Inflammatory macrophage (primary cell): ENCODE measurements around the gene CSNK1D.

Experiments used
- DNase-seq, 2 donors: peaks; one replicate each; pipeline ENCODE4 v3.0.0-alpha.2; 2020 to 2022

Gene CSNK1D

DNA sequence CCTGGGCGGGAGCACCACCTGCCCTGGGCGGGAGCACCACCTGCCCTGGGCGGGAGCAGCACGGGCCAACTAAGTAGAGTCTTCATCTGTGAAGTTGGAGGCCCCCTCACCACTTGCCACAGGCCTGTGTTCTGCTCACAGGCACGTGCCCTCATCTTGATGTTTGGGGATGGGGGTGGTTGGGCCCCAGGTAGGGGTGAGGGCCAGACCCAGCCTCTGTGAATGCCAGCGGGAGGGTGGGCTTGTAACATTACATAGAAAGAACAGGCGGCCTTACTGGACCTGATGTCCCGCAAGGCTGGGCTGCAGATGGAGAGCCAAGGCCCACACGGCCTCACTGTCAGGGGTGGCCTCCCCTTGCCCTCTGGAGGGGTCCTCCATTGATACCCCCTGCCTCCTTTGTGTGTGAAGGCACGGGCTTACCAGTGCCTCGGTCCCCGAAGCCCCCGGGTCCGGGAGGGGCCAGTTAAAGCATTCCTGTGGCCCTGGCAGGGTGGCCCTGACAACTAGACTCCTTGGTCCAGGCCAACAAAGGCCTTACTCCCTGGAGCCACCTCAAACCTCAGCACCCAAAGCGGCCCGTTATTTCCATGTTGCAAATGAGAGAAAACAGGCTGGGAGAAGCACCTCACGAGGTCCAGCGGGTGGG is 45.7 kb downstream of the CSNK1D start:
- DNase-seq: no peak

DNA sequence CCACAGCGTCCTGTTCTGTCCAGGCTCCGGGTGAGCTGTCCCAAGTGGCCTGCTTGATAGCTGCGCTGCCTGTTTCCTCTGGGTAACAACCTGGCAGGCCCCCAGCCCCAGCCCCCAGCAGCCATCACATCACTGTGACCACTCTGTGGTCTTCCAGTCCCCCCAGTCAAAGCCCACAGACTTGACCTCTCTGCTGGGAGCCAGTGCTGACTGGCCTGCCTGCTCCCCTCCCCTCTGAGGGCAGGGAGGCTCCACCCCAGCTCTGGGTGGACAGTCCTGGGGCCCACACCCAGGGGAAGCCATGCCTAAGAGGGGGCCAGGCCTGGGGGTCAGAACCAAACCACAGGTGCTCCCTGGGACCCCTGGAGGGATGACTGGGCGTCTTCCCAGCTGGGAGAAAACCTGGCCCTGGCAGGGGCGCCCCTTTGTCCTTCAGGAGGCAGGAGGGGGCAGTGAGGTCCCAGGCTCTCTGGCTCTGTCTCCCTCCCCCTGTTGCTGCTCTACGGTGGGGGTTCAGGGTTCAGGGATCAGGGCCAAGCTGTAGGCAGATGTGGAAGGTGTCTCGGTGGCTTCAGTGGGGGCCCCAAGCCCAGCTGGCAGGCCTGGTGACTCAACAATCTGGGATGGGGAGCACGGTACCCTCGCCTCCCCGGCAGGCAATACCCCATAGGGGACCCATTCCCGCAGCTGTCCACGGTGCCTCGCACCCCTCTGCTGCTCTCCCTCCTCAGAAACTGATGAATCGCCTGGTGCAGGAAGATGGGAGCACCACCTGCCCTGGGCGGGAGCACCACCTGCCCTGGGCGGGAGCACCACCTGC is 46.5 kb downstream of the CSNK1D start:
- no peak for DNase-seq

DNA sequence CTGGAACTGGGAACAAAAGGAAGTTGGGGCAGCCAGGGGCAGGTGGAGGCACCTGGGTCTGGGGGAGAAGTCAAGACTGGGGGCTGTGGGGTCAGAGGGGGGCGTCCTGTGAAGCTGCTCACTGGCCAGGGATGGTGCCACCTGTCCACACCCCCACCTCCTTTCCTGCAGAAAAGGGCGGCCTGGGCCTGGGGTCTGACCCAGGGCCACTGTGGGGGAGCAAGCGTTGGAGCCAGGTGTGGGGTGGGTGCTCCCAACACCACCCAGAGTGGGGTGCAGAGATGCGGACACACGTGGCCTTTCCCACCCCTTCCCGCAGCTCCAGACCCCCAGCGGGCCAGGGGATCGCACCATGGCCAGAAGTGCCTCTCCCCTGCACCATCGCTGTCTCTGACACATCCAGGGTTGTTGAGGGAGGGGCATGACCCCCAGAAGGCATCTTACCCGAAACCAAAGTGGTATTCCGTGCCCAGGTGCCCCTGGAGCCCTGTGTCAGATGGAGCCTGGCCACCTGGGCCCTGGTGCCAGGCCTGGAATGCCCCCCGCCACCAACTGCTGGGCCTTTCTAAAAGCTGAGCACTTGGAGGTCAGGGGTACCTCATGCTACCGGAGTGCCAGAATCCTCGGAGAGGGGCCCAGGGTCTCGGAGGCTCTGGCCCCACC is 47.2 kb downstream of the CSNK1D start:
- no peak for DNase-seq

DNA sequence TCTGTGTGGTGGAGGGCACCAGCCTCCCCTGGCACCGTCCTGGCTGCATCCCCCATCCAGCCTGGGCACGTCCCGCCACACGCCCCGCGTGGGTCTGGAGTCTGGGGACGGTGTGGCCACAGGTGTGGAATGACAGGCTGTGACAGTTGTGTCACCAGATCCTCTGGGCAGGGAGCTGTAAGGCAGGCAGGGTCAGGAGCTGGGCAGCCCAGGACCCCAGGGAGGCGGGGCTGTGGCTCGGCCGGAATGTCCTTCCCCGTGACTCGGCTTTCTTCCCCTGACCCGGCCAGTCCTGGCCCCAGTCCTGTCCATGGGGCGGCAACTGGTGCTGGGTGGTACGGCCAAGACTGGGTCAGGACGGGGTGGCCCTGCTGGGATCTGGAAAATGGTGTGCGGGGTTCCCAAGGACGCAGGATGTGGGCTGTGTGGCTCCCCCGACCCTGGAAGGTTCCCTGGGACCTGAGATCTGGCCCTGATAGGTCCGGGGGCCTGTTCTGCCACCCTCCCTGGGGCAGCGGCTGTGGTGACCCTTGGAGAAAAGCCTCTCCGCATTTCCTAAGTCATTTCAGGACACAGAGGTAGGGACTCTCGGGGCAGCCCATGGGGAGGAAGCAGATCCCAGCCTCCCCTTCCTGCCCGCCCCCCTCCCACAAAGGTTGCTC is 48.0 kb downstream of the CSNK1D start:
- no peak for DNase-seq

DNA sequence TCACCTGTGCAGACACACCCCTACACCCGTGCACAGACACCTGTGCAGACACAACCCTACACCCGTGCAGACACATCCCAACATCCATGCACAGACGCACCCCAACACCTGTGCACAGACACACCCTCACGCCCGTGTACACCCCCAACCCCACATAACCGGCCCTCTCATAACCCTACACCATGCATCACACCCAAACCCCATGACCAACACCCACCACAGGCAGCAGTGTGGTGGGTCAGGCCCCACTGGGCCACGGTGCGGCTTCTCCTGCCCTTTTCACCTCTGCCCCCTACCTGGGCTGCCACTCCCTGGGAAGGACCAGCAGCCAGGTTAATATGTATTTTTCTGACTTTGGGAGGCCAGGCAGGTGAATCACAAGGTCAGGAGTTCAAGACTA is 48.8 kb downstream of the CSNK1D start:
- no peak for DNase-seq

DNA sequence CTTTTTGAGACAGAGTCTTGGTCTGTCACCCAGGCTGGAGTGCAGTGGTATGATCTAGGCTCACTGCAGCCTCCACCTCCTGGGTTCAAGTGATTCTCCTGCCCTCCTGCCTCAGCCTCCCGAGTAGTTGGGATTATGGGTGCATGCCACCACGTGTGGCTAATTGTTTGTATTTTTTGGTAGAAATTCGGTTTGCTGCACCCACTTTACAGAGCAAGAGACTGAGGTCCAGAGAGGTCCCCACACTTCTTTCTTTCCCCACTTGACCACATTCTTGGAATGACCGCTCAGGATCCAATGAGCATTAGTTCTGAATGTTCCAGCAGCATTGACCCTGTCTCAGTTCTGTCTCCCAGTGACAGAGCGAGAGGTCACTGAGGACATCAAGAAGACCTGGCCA is 50.0 kb downstream of the CSNK1D start:
- DNase-seq: no peak

DNA sequence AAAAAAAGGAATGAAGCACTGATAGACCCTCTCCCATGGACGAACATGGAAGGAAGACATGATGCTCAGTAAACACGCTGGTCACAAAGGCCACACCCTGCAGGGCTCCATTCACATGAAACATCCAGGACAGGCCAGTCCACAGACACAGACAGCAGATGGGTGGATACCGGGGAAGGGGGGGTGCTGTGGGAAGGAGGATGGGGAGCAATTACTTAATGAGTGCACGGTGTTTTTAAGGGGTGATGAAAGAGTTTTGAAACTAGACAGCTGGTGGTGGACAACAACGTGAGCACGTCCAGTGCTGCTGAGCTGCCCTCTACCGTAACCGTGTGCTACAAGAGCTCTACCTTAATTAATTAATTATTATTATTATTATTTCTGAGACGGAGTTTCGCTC is 50.7 kb downstream of the CSNK1D start:
- DNase-seq: peak; percentile 48 to 49

DNA sequence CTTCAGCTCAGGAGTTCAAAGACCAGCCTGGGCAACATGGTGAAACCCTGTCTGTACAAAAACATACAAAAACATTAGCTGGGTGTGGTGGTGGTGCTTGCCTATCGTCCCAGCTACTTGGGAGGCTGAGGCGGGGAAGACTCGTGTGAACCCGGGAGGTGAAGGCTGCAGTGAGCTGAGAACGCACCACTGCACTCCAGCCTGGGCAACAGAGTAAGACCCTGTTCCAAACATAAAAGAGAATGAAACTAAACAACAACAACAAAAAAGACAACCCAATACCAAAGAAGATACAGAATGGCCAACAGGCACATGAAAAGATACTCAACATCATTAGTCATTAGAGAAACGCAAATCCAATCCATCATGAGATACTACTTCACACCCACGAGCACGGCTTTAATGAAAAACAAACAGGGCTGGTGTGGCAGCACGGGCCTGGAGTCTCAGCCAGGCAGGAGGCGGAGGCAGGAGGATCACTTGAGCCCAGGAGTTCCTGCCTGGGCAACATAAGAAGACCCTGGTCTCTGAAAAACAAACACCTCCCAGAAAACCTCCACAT is 52.1 kb downstream of the CSNK1D start:
- no peak for DNase-seq

DNA sequence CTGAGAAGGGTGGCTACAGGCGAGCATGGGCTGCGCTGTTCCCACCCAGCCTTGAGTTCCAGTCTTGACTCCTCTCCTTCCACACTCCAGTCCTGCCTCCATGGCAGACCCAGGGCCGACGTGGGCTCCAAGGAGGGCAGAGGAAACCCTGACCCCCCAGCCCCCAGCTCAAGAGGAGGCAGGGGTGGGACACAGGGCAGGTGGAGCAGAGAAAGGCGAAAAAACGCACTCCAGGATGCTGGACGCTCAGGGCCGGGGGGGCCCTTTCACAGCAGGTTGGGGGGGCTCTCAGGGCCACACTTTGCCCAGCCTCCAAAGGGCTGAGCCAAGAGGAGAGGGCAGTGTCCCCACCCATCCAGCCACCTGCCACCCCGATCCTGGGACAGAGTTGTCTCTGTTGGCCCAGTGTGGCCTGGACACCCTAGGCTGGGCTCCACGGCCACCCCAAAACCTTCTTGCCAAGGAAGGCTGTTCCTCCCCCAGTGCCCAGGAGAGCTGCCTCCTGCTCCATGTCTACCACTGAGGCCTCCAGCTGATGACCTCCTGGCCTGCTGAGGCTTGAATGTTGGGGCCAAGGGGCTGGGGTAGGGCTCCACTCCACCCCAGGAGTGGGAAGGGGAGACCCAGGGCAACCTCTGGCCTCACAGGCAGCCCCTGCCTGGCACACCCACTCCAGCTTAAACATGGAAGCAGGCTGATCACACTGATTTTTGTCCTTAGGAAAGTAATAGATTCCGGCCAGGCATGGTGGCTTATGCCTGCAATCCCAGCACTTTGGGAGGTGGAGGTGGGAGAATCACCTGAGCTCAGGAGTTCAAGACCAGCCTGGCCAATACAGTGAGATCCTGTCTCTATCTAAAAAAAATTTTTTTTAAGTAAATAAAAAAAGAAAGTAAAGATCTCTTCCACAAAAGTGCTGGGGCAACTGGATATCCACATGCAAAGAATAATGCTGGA is 53.5 kb downstream of the CSNK1D start:
- no peak for DNase-seq

DNA sequence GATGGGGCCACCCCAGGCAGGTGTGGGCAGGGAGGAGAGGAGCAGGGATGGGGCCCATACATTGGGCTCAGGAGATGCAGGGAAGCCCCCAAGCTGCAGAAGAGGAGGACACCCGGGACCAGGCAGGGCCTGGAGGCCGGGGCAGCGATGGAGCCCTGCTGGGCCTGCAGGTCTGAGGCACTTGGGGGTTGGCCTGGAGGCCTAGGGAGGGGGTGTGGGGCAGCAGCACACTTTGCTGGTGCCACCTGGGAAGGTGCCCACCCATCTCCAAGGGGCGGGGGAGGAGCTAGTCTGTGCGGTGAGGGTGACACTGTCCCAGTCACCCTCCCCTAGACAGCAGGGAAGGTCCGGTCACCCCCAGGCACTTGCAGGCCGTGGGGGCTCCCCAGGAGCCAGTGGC is 54.4 kb downstream of the CSNK1D start:
- no peak for DNase-seq

DNA sequence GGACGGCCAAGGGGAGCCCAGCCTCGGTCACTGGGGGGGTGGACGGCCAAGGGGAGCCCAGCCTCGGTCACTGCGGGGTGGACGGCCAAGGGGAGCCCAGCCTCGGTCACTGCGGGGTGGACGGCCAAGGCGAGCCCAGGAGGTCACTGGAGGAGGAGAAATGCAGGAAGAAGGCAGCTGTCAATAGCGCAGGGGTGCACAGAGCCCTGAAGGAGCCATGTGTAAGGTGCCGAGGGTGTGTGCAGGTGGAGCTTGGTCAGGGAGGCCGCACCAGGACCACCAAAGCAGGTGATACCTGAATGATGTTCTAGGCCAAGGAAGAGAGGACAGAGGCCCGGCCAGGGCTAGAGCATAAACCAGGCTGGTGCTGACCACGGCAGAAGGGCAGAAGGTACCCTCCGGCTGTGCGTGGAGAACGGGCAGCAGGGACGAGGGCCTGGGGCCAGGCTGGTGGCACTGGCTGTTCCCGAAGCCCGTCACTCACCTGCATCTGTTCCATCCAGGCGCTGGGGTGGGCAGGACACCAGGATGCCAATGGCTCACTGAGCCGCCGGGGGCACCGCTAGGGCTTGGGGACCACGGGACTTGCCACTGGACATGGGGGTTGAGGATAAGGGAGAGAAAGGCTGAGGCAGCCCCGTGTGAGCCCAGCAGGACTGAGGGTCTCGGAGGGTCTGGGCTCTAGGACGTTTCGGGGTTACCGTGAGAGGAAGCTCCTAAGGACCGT is 55.0 kb downstream of the CSNK1D start:
- DNase-seq: no peak

DNA sequence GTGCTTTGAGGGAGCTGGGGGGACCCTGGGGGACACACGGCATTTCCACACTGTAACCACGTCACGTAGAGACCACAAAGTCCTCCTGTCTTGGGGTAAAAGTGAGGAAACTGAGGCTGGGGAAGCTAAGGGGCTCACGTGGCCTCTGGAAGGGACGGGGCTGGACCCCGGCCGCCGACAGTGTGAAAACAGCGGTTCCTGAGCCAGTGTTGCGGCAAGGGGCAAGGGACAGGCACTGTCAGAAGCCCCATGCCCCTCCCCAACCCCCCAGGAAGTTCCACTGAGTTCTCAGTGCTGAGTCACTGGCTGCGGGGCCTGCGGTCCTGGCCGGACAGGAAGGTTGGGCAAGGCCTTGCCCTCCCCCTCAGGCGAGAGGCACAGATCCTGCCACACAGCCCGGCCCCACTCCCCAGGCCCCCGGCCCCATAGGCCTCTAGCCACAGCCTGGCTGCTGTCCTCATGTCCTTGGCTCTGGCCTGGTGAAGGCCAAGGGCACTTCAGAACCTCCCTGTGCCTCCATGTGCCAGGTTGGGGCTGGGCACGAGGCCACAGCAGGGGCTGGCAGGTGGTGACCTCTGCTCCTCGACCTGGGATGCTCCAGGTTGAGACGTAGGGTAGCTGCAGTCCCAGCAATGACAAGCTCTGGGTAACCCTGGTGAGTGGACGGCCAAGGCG is 55.8 kb downstream of the CSNK1D start:
- DNase-seq: peak; percentile 81 to 86

DNA sequence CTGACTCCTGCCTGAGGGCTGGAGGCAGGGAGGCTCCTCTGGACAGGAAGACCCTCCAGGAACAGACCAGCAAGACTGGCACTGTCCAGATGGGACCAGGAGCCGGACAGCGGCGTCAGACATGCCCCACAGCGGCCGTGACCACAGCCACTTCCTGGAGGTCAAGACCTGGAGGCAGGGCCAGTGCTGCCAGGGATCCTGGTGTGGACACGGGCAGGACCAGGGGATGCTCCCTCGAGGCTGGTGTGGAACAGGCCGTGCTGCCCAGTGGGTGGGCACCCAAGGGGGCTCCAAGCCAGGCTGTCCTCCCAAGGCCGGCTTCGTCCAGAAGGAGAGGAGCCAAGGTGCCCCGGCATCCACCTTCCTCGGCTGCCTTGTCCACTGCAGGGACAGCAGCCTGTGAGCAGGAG is 56.4 kb downstream of the CSNK1D start:
- peak; percentile 35 to 48 for DNase-seq

DNA sequence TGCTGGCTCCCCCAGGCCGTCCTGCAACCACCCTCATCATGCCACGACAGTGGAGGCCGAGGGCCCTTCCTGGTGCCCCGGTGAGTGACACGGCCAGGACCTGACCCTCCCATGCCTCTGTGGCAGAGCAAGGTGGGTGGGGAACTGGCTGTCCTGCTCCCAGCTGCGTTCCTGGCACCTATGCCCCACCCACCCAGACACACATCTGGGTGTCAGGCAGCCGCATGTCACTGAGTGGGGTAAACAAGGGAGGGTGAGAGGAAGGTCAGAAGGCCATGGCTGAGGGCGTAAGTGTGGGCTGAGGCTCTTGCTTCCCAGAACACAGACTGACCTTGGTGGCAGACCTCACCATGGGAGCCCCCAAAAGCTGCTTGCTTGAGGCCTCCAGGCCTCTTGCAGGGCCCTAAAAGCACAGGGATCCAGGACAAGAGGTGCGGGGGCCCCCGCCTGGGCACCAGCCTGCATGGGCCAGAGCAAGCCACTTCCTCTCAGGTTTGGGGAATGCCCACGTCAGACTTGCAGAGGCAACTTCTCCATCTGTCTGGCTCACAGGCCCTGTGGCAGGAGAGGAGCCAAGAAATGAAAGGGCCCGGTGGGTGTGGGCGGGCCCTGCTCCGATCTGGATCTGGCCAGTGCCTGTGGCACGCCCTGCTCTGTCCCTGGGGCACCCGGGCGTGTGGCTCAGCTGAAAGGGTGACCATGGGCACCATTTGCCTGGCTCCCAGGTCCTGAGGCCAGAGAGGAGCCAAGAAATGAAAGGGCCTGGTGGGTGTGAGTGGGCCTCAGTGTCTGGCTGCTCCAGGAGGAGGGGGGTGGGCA is 57.0 kb downstream of the CSNK1D start:
- peak; percentile 99 for DNase-seq

DNA sequence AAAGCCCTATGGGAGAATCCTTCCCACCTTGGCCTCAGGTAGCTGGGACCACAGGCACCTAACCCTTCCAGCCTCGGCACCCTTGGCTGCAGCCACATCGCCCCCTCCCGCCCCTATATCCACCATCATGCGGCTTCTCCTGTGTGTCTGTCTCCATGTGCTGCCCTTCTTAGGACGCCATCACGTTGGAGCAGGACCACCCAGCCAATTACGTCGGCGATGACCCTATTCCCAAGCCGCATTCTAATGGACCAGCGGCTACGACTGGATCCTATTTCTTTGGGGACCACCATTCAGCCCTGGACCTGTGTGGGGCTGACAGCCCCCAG is 57.6 kb downstream of the CSNK1D start:
- DNase-seq: no peak

DNA sequence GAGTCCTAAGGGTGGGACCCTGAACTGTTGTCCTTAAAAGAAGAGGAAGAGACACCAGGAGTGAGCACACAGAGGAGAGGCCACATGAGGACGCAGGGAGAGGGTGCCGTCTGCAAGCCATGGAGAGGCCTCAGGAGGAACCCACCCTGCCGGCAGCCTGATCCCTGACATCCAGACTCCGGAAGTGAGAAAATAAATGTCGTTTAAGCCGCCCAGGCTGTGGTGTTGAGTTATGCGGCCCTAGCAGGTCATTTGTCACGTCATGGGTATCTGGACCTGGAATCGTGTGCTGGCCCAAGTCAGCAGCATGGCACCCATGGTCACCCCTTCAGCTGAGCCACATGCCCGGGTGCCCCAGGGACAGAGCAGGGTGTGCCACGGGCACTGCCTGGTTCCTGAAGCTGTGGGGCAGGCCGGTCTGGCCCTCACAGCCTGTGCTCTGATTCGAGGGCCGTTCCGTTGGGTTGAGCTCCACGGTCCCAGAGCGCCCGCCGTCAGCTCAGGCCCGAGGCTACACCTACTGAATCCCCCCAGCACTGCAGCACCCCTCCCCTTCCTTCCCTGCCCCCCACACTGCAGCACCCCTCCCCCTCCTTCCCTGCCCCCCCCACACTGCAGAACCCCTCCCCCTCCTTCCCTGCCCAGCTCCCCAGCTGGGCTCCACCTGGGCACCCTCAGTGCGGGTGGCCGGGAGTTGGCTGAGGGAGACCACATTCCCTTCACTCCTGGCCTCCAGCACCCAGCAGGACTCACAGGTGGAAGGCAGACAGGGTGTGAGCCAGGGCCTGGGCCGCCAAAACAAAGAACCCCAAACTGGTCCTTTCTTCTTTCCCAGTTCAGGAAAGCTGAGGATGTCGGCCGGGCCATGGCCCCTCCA is 58.2 kb downstream of the CSNK1D start:
- peak; percentile 71 to 80 for DNase-seq

DNA sequence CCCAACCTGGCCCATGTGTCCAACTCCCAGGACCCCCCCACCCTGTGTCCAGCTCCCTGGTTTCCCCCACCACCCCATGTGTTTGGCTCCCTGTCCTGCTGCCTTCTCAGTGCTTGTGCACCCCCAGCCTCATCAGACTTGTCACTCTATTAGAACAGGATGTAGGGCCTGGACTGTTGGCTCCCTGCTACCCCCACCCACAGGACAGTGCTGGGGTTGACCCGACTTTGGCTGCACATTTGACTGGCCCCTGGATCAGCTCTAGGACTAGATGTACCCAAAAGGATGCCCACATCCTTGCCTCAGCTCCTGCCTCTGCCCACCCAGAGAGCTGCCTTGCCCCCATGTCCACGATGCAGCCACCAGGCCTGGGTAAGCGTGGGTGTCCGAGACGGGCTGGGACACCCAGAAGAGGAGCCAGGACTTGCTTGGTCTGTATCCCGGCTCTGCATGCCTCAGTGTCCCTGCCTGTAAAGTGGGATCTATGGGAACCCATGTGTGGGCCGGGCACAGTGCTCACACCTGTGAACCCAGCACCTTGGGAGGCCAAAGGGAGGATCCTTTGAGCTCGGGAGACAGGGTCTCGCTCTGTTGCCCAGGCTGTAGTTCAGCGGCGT is 59.4 kb downstream of the CSNK1D start:
- no peak for DNase-seq
